Esophagus mucosa (tissue), 1 donor: ENCODE results near the gene PROM2. TPM values are rescaled to one million over a fixed set of nuclear protein-coding genes. Genes with fewer than 3 reads are reported as not detected.

Experiments
- ATAC-seq: fragments of 200-7000 bp; cut with Tn5 transposase; one replicate; pipeline ENCODE4 v1.9.1; 2020
- total RNA-seq: library from RNA; stranded (reverse); gene quantifications from one replicate; pipeline ENCODE4 v1.2.4, GENCODE V29; 2023
- donor health status: DM: yes; HTN: yes; CAD: no.

Gene PROM2
- total RNA-seq, 1 donor from 2014 or later = 100 TPM

DNA sequence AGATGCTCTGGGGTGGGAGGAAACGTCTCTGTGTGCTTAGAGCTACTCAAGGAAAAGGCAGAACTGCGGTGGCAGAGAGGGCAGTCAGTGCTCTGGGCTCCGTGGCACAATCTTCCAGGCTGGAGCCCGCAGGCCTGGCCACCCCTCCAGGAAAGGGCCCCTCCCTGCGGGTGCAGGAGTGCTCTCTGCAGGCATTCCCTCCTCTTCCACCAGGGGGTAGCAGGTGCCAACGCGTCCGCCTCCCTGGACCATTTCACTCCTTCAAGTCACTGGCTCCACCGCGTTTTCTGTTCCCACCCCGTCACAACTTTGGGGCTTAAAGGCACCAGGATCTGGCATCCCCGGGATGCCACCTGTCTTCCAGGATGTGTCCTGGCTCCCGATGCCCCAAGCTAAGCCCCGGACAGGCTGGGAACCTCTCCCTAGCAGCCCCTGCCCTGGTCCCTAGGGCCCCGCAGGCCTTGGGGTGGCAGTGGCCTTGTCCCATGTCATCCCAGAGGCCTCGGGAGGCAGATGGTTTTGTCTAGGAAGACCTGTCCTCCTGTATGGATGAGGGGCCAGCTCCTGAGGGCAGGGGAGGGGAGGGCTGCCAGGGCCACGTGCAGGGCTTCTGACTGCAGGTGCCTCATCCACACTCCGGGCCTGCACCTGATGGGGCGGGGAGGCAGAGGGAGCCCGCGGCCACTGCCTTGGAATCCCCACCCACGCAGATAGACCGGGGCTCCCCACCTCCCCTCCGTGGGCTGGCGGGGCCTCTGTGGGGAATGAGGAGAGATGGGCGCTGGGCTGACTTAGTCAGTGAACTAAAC lies 49.3 kb downstream of the PROM2 start:
- peak; percentile 66 for ATAC-seq

DNA sequence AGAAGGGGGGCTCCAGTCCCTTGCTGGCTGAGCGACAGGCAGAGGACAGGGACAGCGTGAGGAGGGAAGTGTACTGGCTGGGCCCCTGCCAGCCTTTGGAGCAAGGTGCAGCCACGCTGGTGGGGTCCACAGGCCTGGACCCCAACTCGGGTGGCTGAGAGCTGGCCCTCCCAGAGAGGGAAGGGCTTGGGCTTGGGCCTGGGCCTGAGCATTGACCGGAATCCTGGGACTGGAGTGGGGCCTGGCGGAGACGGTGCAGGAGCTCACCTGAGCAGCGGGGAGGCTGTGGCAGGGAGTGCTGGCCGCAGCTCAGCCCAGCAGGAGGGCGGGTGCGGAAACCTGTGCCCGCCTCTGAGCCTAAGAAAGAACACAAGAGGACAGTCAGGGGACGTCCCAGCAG lies 50.8 kb downstream of the PROM2 start:
- ATAC-seq = no peak

DNA sequence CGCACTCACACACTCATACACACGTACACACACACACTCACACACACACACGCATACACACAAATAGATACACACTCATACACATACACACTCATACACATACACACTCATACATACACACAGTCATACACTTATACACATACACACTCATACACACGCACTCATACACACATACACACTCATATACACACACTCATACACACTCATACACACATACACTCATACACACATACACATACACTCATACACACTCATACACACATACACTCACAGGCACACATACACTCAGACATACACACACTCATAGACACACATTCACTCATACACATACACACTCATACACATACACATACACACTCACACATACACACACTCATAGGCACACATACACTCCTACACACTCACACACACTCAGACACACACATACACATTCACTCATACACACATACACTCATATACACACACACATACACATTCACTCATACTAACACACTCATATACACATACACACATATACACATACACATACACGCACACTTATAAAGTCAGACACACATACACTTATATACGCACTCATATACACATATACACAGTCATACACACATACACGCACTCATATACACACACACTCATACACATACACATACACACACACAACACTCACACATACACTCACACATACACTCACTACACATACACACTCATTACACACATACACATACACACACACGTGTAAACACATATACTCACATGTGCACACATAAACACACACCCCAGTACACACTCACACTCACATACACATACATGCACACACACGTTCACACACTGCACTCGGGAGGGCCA lies 51.6 kb downstream of the PROM2 start:
- no peak for ATAC-seq

DNA sequence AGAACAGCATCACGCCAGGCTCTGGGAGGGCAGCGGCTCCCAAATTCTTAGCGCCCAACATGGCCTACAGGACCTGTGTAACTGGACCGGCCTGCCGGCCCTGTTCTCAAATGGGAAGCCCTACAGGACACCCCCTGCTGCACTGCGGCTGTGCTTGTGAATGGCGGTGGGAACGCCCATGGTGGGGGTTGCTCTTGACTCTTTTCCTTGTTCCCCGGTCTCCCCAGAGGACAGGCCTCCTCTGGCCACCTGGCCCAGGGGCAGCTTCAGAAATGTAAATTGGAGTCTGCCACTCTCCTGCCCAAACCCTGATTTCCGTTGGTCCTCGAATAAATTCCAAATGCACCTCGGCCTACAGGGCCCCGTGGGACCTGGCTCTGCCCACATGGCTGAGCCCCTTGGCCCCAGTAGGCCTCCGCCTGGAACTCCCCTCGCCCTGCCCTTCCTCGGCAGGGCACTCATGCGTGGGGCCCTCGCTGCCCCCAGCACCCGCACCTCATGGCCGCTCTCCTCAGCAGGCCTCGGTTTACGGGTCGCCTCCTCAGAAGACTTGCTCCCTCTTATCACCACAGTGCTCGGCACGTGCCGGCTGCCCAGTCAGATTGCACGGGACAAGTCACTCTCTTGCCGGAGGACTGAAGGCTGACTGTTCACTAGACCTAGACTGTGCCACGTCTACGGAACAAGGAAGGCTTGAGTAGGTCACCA lies 52.3 kb downstream of the PROM2 start:
- ATAC-seq = no peak

DNA sequence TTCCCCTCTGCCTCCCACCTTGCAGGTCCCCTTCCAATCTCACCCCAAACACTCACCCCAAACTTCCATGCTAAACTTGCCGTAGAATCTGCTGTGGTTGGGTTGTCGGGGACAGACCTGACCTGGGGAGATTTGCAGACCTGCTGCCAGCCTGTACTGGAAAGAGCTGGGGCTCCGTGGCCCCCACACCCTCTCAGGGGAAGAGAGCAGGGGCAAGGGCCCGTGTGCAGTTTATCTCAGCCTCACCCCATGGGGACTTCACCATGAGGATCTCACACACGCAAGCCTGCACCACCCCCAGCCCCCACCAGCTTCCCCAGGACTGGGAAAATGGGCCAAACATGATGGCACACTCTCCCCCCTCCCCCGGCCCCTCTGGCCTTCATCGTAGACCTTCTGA lies 53.6 kb downstream of the PROM2 start:
- no peak for ATAC-seq

DNA sequence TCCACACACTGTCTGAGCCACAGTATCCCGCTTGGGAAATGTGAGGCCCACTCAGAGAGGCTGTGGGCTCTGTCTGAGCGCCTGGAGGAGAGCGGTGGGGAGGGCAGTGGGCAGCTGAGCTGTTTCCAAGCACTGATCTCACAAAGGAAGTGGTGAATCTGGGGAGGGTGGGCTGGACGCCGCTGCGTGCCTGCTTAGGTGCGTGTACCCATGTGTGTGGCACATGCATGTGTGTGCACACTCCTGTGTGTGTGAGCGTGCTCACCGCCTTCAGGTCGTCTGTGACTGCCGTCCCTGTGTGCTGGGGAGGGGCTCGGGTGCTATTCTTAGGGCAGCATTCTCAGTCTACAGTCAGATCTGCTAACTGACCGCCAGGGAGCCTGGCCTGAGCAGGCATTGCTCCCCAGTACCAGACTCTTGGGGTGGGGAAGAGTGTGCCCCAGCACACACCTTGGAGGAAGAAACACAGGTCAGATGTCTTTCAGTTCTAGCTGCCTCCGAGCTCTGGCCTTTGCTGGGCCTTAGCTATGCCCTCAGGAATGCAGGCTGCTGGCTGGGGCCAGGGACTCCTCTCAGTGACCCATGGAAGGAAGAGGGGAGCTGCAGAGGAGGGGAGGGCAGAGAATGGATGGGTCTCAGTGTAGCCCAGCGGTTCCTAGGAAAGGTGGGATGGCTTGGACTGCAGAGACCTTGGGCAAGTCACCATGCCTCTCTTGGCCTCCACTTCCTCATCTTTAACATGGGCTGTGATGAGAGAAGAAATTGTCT lies 54.3 kb downstream of the PROM2 start:
- ATAC-seq = no peak

DNA sequence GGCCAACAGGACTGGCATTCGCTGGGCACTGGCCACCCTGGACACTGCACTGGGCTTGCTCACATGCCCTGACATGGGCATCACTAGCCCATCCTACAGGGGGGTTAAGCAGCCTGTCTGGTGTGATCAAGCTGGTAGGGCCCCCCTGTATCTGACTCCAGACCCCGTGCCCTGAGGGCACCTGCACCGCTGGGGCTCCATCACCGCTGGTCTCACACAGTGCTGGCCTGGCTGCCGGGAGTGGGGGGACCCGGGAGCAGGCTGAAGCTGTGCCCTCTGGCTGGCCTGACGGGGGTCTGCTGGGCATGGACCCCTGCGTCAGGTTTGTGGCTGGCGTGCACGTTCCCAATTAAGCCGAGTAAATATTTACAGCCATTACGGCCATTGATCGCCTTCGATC lies 55.2 kb downstream of the PROM2 start:
- ATAC-seq = no peak

DNA sequence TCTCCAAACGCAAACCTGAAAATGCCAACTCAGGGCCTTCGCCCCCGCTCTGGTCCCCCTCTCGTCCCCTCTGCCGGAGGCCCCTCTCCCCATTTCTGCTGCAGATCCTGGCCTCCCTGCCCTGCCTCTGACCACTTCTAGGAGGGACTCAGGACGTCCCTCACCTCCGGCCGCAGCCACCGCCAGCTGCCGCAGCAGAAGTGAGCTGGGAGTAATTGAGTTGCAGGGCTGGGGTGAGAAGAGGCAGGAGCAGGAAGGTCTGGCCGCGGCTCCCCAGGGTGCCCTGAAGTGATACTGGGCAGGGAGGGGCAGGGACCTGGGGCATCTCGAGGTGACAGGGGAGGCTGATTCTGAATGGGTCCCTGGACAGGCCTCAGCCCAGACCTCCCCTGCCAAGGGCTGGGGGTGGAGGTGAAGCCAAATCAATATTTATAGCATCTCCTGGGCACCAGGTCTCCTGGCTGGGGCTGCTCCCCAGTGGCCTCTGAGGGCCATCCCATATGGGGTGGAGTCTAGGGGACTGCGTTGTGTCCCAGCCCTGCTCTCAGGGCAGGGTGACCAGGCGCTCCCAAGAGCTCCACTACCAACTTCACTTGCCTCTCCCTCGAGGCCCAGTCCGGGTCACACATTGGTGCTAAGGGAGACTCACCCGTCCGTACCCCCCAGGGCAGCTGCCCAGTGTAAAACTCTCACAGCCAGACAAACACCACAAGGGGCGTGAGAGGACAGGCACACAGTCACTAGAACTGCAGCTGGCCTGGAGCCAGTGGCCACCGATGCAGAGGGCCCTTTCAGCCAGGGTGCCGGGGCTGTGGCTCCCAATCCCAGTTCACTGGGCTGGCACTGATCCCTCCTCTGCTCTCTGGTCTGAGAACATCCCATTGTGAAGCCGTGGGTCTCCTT lies 55.9 kb downstream of the PROM2 start:
- ATAC-seq = no peak

DNA sequence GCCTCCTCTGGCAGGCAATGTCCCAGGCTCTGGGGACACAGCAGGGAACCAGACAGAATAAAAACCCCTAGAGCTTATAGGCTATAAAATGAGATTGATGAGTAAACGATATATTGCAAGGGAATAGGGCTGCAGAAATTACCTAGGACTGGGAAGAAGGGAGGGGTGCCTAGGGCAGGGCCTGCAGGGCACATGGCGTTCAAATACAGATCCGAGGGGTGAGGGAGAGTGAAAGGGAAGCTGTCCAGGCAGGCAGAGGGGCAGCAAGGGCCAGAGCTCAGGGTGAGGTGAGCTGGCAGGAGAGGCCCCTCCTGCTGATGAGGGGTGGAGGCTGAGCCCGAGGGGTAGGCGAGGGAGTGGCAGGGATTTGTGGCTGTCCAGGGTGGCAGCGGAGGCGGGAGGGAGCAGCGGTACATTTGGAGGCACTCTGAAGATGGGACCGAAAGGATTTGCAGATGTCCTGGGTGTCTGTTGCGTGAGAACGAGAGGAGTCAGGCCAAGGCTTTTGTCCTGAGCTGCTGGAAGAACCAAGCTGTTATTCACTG lies 56.6 kb downstream of the PROM2 start:
- ATAC-seq = no peak

DNA sequence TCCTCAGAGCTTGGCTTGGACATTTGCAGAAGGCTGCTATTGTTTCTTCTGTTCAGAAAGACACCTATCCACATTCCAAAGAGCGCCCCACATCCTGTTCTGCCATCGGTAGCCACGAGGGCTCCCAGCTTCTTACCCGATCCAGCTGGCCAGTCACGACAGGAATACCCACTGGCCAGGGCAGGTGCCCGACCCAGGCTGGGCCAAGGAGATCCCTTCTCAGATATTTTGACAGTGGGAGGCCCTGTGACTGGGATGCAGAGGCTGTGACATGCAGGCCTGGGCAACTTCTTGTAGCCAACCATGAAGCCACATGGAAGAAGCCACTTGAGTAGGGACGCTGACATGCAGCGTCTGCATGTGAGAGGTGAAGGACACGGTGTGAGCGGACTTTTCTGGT lies 57.4 kb downstream of the PROM2 start:
- no peak for ATAC-seq

DNA sequence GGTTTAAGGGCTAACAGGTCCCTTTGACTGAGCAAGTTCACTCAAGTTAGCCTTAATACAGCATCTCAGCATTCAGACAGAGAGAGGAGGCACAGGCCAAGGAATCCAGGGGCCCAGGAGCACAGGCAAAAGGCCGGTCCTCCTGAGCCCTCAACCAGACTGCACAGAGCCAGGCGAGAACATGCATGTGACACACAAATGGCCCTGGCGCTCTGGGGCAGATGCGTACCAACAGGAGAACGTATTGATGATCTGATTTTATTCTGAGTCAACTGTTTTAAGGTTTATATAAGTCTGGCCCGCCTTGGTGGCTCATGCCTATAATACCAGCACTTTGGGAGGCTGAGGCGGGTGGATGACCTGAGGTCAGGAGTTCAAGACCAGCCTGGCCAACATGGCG lies 57.8 kb downstream of the PROM2 start:
- ATAC-seq = no peak

DNA sequence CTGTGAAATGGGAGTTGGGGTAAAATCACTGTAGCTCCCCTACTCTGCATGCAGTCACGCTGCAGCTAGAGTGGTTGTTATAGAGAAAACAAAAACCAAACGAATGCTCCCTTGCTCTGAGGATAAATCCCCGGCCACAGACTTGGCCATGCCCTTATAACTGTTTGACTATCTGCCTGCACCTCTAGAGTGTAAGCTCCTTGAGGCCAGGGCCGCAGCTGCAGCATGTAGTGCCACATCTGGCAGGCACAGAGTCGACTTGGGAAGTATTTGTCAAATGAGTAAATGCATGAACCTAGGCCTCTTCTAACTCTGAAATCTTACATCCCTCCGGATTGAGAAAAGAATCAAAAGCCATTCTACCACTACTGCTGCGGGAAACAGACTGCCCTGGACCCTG lies 58.8 kb downstream of the PROM2 start:
- ATAC-seq = no peak

DNA sequence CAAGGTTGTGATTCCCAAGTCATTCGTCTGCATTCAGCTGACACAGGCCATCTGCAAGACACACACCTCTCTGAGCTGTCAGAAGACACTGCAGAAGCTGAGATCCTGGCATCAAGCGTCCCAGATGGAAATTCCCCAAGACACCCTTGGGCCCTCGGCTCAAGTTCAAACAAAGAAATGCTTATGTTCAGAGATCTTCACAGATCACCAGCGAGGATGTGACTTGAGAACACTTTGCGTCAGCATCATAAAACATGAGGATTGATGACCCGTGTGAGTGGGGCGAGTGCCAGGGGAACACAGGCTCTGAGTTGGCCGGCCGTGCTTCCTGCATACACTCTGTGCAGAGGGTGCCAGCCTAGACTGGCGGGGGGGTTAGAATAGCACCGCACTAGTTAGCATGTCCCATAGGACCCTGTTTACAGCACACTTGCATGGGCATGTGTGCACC lies 59.7 kb downstream of the PROM2 start:
- peak; percentile 58 for ATAC-seq

DNA sequence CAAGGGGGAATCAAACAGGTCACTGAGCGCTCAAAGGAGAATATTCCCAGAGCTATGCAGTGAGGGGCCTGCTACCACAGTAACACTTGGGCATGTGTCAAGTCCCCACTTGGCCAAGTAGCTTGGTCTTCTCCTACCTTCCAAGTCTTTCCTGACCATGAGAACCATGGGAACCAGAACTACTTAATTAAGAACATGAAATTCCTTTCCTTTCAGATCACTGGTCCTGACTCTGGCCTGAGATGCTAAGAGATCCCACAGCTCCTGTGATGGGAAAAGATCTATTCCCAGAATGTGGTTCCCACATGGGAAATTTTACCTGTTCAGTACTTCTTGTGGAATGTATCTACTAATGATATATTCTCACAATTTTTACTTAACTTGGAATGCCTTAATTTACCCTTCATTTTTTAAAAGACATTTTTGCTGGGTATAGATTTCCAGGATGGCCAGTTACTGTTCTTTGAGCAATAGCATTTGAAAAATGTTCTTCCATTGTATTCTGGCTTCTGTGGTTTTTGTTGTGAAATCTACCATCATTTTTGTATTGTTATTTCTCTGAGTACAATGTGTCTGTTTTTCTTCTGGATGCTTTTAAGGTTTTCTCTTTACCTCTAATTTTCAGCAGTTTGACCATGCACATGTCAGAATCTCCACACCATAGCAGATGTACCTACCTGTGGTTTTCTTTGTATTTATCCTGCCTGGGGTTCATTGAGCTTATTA lies 60.8 kb downstream of the PROM2 start:
- no peak for ATAC-seq

DNA sequence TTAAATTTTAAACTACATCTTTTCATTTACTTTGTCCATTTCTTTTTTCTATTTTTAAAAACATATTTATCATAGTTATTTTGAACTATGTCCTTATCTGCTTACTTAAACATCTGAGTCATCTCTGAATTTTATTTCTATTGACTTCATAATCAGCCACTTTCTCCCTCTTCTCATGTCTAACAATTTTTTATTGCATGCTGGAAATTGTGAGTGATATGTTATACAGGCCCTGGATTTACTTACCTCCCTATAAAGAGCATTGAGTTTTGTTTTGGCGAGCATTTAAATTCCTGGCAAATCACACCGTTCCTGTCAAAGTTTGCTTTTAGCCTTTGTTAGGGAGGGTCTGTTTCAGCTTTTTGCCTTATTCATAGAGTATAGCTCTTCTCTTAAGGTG lies 62.2 kb downstream of the PROM2 start:
- ATAC-seq = no peak

DNA sequence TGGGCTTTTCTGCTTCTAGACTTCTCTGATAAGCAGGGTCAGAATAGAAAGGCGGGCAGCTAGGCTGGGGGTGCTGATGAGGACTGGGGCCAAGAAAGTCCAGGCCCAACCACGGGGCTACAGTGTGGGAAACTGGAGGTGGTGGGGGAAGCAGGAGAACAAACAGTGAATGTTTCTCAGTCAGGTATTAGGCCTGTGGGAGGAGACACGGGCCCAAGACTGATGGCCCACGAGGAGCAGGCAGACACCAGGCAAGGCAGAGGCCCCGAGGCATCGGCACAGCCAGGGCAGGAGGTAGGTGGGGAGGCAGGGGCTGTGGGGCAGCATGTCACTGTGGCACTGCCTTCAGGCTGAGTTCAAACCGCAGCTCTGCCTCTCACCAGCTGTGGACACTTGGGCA lies 63.6 kb downstream of the PROM2 start:
- ATAC-seq = no peak
